GM21717 (cell line): ENCODE results near the gene COL25A1.
"Not testable (repeated sequence)": the region's sequence is repeated elsewhere in the genome, so short reads cannot be mapped to it uniquely, and the experiment has no call there.

ENCODE experiments used
- ATAC-seq: cut with Tn5 transposase; IDR thresholded peaks from one replicate; pipeline ENCODE4 v1.9.1; 2021; ENCODE audit warnings: mild to moderate bottlenecking, moderate library complexity; ENCODE audit not compliant: unreplicated experiment

COL25A1 gene

DNA sequence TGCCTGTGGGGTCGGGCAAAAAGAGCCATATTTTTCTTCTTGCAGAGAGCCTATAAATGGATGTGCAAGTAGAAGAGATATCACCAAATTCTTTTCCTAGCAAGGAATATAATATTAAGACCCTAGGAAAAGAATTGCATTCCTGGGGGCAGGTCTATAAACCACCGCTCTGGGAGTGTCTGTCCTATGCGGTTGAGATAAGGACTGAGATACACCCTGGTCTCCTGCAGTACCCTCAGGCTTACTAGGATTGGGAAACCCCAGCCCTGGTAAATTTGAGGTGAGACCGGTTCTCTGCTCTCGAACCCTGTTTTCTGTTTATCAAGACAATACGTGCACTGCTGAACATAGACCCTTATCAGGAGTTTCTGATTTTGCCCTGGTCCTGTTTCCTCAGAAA is 280.8 kb downstream of the COL25A1 start:
- ATAC-seq, result not testable (repeated sequence)

- ATAC-seq, result no peak
Measured at GRCh38 chr4:109020861-109021260, 281.6 kb downstream of the COL25A1 start.

DNA sequence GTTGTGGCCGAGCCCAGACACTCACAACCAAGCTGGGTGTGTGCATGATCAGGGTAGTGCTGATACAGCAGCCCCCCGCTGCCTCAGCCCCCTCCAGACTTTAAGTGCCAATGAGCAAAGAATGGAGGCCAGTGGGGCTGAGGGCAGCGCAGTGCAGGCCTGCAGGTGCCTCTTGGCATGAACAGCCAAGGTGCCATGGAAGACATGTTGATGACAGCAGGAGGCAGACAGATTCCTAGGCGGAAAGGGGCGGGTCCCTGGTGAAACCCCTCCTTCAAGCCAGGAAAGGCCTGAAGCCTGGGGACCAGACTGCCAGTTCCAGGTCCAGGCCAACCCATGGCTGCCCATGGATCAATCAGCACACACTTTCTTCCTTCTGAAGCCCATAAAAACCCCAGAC is 286.3 kb downstream of the COL25A1 start:
- no peak for ATAC-seq

- no peak for ATAC-seq
Measured at GRCh38 chr4:109015413-109015810, 287.0 kb downstream of the COL25A1 start.

DNA sequence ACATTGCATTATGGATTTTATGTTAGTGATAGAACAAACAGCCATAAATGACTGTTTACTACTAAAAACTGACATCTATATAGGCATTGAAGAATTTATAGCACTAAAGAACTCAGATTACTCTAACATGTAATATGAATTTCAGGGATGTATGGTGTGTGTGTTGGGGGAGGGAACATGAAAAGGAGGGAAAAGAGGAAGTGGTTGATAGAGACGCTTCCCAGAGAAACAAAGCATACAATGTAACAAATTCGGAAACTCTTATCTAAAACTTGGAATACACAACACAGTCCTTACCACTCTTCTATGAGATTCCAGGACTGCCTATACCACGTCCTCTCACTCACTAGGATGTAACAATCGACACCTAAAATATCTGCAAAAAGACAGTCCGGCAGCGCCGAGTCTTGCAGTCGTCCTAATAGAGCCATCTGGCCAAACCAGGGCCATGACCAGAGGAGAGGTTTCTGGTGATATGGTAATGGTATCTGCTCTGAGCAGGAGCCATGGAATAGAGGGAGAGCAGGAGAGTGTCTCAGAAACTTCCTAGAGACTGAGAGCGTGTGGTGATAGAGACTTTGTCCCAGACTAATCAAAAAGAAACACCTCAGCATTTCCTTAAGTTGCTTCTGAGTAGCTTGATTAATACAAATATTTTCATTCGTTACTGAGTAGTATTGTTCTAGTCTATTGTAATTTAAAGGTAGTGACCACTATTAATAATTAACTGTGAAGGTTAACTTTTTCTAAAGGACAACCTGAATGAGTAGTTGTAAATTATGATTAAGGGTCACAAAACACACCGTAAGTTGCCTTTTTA is 287.7 kb downstream of the COL25A1 start:
- no peak for ATAC-seq

DNA sequence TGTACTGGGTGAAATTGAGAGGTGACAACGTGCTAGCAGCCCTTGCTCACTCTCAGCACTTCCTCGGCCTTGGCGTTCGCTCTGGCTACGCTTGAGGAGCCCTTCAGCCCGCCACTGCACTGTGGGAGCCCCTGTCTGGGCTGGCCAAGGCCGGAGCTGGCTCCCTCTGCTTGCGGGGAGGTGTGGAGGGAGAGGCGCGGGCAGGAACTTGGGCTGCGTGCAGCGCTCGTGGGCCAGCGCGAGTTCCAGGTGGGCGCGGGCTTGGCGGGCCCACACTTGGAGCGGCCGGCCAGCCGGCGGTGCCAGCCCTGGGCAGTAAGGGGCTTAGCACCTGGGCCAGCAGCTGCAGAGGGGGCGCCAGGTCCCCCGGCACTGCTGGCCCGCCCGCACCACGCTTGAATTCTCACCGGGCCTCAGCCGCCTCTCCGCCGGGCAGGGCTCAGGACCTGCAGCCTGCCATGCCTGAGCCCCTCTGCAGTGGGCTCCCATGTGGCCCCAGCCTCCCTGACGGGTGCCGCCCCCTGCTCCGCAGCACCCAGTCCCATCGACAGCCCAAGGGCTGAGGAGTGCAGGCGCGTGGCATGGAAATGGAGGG is 290.1 kb downstream of the COL25A1 start:
- no peak for ATAC-seq

- no peak for ATAC-seq
Measured at GRCh38 chr4:109011241-109012026, 291.0 kb downstream of the COL25A1 start.

GRCh38 chr4:109010521-109010920 is 291.9 kb downstream of the COL25A1 start:
- no peak for ATAC-seq

- ATAC-seq, result no peak
Measured at GRCh38 chr4:109009909-109010308, 292.5 kb downstream of the COL25A1 start.

- no peak for ATAC-seq
Measured at GRCh38 chr4:109007976-109008375, 294.5 kb downstream of the COL25A1 start.

- no peak for ATAC-seq
Measured at GRCh38 chr4:109005523-109005922, 296.9 kb downstream of the COL25A1 start.

GRCh38 chr4:109004418-109004817 is 298.0 kb downstream of the COL25A1 start:
- no peak for ATAC-seq

DNA sequence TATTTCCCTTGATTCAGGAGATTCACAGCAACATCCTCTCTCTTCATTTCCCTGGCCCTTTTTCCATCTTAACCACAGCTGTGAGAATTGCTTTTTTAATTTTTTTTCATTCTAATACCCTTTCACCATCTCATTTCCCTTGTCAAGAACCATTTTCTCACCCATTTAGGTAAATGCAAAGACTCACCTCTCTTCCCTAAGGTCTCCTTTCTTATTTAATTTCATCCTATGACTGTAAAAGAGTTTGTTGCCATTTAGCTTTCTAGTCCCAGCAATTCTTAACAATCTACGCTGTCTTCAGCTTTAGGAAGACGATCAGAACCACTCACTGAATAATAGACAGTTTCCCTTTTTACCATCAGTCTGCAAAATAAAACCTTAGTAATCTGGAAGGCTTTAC is 298.5 kb downstream of the COL25A1 start:
- ATAC-seq, result no peak

DNA sequence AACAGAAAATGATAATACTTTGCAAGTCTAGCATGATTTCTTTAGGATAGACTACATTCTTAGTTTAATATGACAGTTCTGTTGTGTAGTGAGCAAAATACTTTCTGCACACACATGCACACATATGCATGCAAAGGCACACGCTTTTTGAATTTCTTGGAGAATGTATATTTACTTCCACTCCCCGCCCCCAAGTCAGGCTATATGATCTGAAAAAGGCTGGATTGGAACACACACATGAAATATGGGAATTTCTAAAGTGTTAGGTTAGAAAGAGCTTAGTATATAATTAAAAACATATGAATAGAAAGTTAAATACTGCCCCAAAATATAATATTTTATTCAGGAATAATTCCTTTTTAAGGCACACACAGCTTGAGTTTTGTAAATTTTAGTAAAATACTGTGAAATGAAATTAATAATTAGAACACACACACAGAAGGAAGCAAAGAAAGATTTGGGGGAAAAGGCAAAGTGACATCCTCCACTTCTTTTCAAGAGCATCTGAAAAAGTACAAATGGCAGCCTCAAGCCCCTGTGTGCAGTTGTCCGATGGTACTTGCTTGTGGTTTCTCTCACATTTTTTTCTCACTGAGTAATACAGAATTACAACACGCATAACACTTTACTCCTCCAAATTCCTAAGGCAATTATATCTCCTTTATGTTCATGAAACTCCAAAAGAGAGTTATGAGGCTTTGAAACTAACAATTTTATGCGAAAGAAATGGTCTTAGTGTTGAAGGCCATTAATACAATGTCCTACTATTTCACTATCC is 310.7 kb downstream of the COL25A1 start:
- ATAC-seq, result no peak

GRCh38 chr4:108988464-108989195 is 313.8 kb downstream of the COL25A1 start:
- no peak for ATAC-seq

DNA sequence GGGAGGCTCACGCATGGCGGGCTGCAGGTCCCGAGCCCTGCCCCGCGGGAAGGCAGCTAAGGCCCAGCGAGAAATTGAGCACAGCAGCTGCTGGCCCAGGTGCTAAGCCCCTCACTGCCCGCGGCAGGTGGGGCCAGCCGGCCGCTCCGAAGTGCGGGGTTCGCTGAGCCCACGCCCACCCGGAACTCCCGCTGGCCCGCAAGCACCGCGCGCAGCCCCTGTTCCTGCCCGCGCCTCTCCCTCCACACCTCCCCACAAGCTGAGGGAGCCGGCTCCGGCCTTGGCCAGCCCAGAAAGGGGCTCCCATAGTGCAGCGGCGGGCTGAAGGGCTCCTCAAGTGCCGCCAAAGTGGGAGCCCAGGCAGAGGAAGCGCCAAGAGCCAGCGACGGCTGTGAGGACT is 318.0 kb downstream of the COL25A1 start:
- not testable (repeated sequence) for ATAC-seq

DNA sequence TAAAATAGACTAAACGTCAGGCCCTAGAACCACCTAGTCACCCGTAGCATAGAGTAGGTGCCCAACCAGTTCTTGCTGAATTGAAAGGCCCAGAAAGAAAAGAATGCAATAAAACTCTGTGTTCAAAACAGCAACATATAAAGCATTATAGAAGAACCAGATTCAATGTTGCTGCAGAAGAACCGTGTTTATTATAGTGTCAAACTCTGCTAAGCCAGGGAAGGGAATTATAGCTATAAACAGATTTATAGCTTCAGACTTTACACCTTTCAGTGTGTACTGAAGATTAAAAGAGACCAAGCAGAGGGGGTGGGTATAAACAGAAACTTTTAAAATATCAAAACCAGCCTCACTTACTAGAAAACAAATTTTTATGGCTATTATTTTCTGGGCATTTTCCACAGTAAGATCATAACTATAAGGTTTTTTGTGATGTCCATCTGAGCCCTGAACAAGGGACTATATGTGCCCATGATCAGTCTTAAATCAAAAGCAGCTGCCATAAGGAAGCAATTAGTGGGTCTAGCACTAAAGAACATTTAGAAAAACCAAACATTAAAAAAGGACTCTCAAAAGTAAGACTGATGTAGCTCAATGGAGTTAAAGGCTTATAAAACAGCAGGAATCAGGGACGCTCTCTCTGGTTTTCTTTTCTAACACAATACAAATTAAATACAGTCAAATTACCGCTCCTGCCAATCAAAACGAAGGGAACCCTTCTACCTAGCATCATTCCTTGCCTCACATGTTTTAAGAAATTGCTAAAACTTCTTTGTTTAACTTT is 319.9 kb downstream of the COL25A1 start:
- ATAC-seq, result no peak

- no peak for ATAC-seq
Measured at GRCh38 chr4:108980455-108981239, 321.8 kb downstream of the COL25A1 start.

GRCh38 chr4:108979759-108980158 is 322.7 kb downstream of the COL25A1 start:
- ATAC-seq, result no peak
